GM12878 (cell line): ENCODE data around the gene SETD2. TPM values are rescaled to one million over a fixed set of nuclear protein-coding genes. Genes with fewer than 3 reads are reported as not detected.
A peak's percentile ranks its signal among the peaks of the same experiment; 100 is the strongest.

Source experiments
- ATAC-seq: fragments of 200-7000 bp; cut with Tn5 transposase; 3 replicates; pipeline ENCODE4 v1.9.1; 2020; ENCODE audit warnings: mild to moderate bottlenecking, moderate library complexity
- BruUV-seq: library from RNA; stranded (reverse); fragments of 400-500 nt; replicated peaks from 2 replicates; lab custom pipeline; 2021; lab: Mats Ljungman, UMichigan
- CTCF ChIA-PET: fragments of 300-600 bp; sonication (Branson Sonifier 250); formaldehyde crosslinking; extraction: SDS; loops from one replicate; lab custom pipeline; 2021; ENCODE audit warnings: inconsistent platforms; lab: Yijun Ruan, JAX
- POLR2A ChIA-PET: fragments of 350-600 bp; formaldehyde crosslinking; extraction: SDS; loops from one replicate; lab custom pipeline; 2021; ENCODE audit warnings: inconsistent platforms; lab: Charles Lee
- RAD21 ChIA-PET: fragments of 300-600 bp; sonication (Branson Sonifier 250); formaldehyde crosslinking; loops from one replicate; lab custom pipeline; 2023; ENCODE audit warnings: antibody characterized with exemption; ENCODE audit not compliant: unreplicated experiment; lab: Charles Lee
- SMC1A ChIA-PET: fragments of 300-600 bp; sonication (Branson Sonifier 250); formaldehyde crosslinking; loops from one replicate; lab custom pipeline; 2023; ENCODE audit not compliant: unreplicated experiment, uncharacterized antibody; lab: Charles Lee
- DNase-seq: peaks from one replicate; pipeline ENCODE4 v3.0.0-alpha.2; 2011; ENCODE audit warnings: low read depth, low spot score
- FAIRE-seq: peaks from 3 replicates; lab custom pipeline; 2011; peaks lifted over from hg19 to GRCh38; lab: Jason Lieb, UNC
- H2AFZ ChIP-seq: 2 replicates; pipeline ENCODE4 v1.6.0; 2011; ENCODE audit warnings: low read depth, low read length, control low read depth; ENCODE audit not compliant: control insufficient read depth
- H3K27ac ChIP-seq: 2 replicates; pipeline ENCODE4 v1.5.1; 2011; ENCODE audit warnings: control low read depth; ENCODE audit not compliant: control insufficient read depth, insufficient read depth
- H3K27me3 ChIP-seq, 2 experiments: replicated peaks in 1 of 2; 2 replicates each; pipeline versions ENCODE4 v1.6.0 to v1.6.1; 2011; ENCODE audit warnings: low read length in 1 of 2; ENCODE audit not compliant: control insufficient read depth in 2 of 2, insufficient read depth in 2 of 2
- H3K36me3 ChIP-seq, 2 experiments: 2 replicates each; pipeline ENCODE4 v1.5.1; 2011; ENCODE audit warnings: low read length in 1 of 2; ENCODE audit not compliant: control insufficient read depth in 2 of 2, insufficient read depth in 2 of 2
- H3K4me1 ChIP-seq: 2 replicates; pipeline ENCODE4 v1.6.1; 2011; ENCODE audit warnings: mild to moderate bottlenecking, low read length, moderate library complexity, mixed read lengths; ENCODE audit not compliant: control insufficient read depth, insufficient read depth
- H3K4me2 ChIP-seq: 2 replicates; pipeline ENCODE4 v1.6.0; 2011; ENCODE audit warnings: control low read depth; ENCODE audit not compliant: control insufficient read depth, insufficient read depth
- H3K4me3 ChIP-seq: fragments of 200-600 bp; sonication (generic); 2 replicates; pipeline ENCODE4 v1.5.1; 2016
- H3K79me2 ChIP-seq: 2 replicates; pipeline ENCODE4 v1.6.0; 2011; ENCODE audit warnings: low read length; ENCODE audit not compliant: control insufficient read depth, insufficient read depth
- H3K9ac ChIP-seq: 2 replicates; pipeline ENCODE4 v1.8.0; 2011; ENCODE audit warnings: low read length, control low read depth, mixed read lengths; ENCODE audit not compliant: control insufficient read depth, insufficient read depth
- H3K9me3 ChIP-seq: replicated peaks from 3 replicates; pipeline ENCODE4 v1.5.1; 2011; ENCODE audit warnings: mild to moderate bottlenecking, low read length; ENCODE audit not compliant: control insufficient read depth, insufficient read depth
- H4K20me1 ChIP-seq: 2 replicates; pipeline ENCODE4 v1.6.0; 2011; ENCODE audit not compliant: control insufficient read depth, insufficient read depth
- CBFB ChIP-seq: IDR thresholded peaks from 2 replicates; pipeline ENCODE4 v1.6.1; 2016; ENCODE audit warnings: antibody characterized with exemption, low read depth
- CREM ChIP-seq: IDR thresholded peaks from 2 replicates; pipeline ENCODE4 v1.6.1; 2014; ENCODE audit warnings: antibody characterized with exemption, low read depth
- EGR1 ChIP-seq, 2 experiments: IDR thresholded peaks; 1 replicate in 1 of 2; 2 replicates in 1 of 2; pipeline ENCODE4 v1.6.1; 2011 to 2012; ENCODE audit warnings: low read depth in 2 of 2, low read length in 2 of 2, borderline replicate concordance in 1 of 2, mild to moderate bottlenecking in 1 of 2, moderate library complexity in 1 of 2
- EZH2 ChIP-seq: IDR thresholded peaks from 2 replicates; pipeline ENCODE4 v1.6.1; 2012; ENCODE audit warnings: low read depth, mild to moderate bottlenecking, control low read depth, inconsistent platforms, low read length, borderline replicate concordance; ENCODE audit not compliant: control insufficient read depth
- MAX ChIP-seq: IDR thresholded peaks from 2 replicates; pipeline ENCODE4 v1.6.1; 2012; ENCODE audit warnings: low read depth, low read length, improper control_type of control experiment
- MXI1 ChIP-seq: fragments of 150-350 bp; IDR thresholded peaks from 2 replicates; pipeline ENCODE4 v1.6.1; 2011; ENCODE audit warnings: low read depth, mild to moderate bottlenecking, inconsistent platforms, low read length, improper control_type of control experiment
- NFXL1 ChIP-seq: fragments of 450-650 bp; IDR thresholded peaks from 2 replicates; pipeline ENCODE4 v1.6.1; 2017; ENCODE audit warnings: antibody characterized with exemption, mild to moderate bottlenecking, borderline replicate concordance
- NKRF ChIP-seq: fragments of 450-650 bp; conservative IDR thresholded peaks from 2 replicates; pipeline ENCODE4 v1.6.1; 2017; ENCODE audit warnings: mild to moderate bottlenecking, moderate library complexity
- NRF1 ChIP-seq: conservative IDR thresholded peaks from 2 replicates; pipeline ENCODE4 v1.6.1; 2011; ENCODE audit warnings: mild to moderate bottlenecking, low read depth, low read length, improper control_type of control experiment
- POLR2AphosphoS5 ChIP-seq: IDR thresholded peaks from 2 replicates; pipeline ENCODE4 v1.6.1; 2011; ENCODE audit warnings: mild to moderate bottlenecking, low read length, inconsistent platforms
- SIX5 ChIP-seq: IDR thresholded peaks from 2 replicates; pipeline ENCODE4 v1.6.1; 2011; ENCODE audit warnings: mild to moderate bottlenecking, low read depth, low read length, moderate library complexity; ENCODE audit not compliant: severe bottlenecking
- SP1 ChIP-seq: IDR thresholded peaks from one replicate; pipeline ENCODE4 v1.6.1; 2011; ENCODE audit warnings: low read depth, low read length
- USF2 ChIP-seq: IDR thresholded peaks from 2 replicates; pipeline ENCODE4 v1.6.1; 2011; ENCODE audit warnings: low read depth, low read length, improper control_type of control experiment, borderline replicate concordance
- ZNF274 ChIP-seq: IDR thresholded peaks from one replicate; pipeline ENCODE4 v1.8.0; 2011; ENCODE audit not compliant: insufficient read length, insufficient read depth
- WGBS: methylation state at CpG from one replicate; pipeline ENCODE4 v1.1.6; 2016; ENCODE audit warnings: low lambda C conversion rate; ENCODE audit not compliant: insufficient replicate concordance, insufficient coverage; ENCODE audit errors: missing lambda C conversion rate; 5-methylcytosine and 5-hydroxymethylcytosine counted together
- in situ Hi-C: fragments of 300-500 bp; cut with MboI; formaldehyde crosslinking; loops from 9 replicates; pipeline ENCODE4 v1.14.3; 2018; ENCODE audit warnings: mixed read lengths
- intact Hi-C: fragments of 100-400 bp; cut with micrococcal nuclease; formaldehyde crosslinking; loops from one replicate; pipeline ENCODE4 v1.14.2; 2022; ENCODE audit not compliant: unreplicated experiment
- polyA plus RNA-seq, 11 experiments: library from polyadenylated mRNA; depleted of rRNA in 4 of 11; unstranded in 6 of 11; stranded (reverse) in 5 of 11; fragments of >200 nt; fragmentation: Nextera tagmentation in 4 of 11; fragmentation: Illumina TruSeq in 1 of 11; extraction: Ambion mirVana in 4 of 11; extraction: Trizol in 1 of 11; gene quantifications; 1 replicate in 1 of 11; 2 replicates in 10 of 11; pipeline versions ENCODE4 v1.2.1 to v1.2.3, GENCODE V29; 2011 to 2016; ENCODE audit warnings: inconsistent platforms in 2 of 11, missing spikeins in 2 of 11, low read depth in 1 of 11
- total RNA-seq, 4 experiments: library from RNA; depleted of rRNA in 3 of 4; stranded (reverse); fragments of >200 nt in 3 of 4; fragmentation: Illumina TruSeq in 1 of 4; extraction: Trizol in 1 of 4; gene quantifications; 2 replicates each; pipeline versions ENCODE4 v1.2.1 to v1.2.3, GENCODE V29; 2013 to 2021
- TF ChIP-seq, protein P1 (sequence below): fragments of 450-650 bp; formaldehyde crosslinking; IDR thresholded peaks from 2 replicates; pipeline ENCODE4 v1.4.0; 2022; ENCODE audit warnings: mild to moderate bottlenecking, moderate library complexity

Gene SETD2
- total and polyA plus RNA-seq, 10 of the 15 experiments (the other 5 are each of a cell fraction or from before 2014, with no cell fraction given): 8.4 to 44.9 (median 24.5) TPM

DNA sequence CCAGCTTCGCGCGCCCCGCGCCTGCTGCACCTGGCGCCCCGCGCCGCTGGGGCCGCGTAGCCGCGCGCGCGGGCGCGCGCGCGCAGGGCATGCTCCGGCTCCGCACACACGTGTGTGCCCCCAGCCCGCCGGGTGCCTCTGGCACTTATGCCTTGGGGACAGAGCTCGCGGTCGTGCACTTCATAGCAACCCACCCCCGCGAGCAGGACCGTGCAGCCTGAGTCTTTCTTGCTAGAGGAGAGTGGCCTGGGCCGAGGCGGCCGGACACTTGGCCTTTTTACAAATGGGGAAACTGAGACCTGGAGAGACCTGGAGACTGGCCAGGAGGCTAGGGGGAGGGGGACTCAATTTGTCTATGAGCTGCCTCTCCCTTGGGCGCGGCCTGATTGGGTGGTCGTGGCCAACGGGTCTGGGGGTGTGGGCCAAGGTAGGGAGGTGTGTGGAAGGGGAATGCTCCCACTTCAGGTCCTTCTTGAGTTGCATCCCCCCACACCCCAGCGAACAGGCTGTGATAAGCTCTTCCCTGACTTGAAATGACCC lies 183.9 kb downstream of the SETD2 start:
- ATAC-seq: no peak
- intact Hi-C loops (loop anchor here (1.0 kb wide), 1 partner anchor 10 kb away; no protein-coding TSS in a partner anchor), in situ Hi-C loops (no loop called here)
- CTCF ChIA-PET: interaction anchor here (0.8 to 2.0 kb wide), 6 partner anchors 11 to 56 kb away, joined by 3 to 9 read pairs (median 4); no protein-coding TSS in a partner anchor
- BruUV-seq: no TSS peak
- H3K79me2 ChIP-seq: peaks cover 59% of the 10 kb centered on the region
- H3K9me3 ChIP-seq: no peaks in the 10 kb centered on the region
- H2AFZ ChIP-seq: peak overlapping the region; percentile 45
- H3K27me3 ChIP-seq: no peaks in the 10 kb centered on the region
- H3K27ac ChIP-seq: peak overlapping the region; percentile 61
- POLR2A ChIA-PET: interaction anchor here (0.5 to 2.4 kb wide), 17 partner anchors 9 to 400 kb away, joined by 3 to 9 read pairs (median 5); partner anchors contain the start of gene PTPN23
- H3K36me3 ChIP-seq: no peaks in the 10 kb centered on the region
- H4K20me1 ChIP-seq: no peaks in the 10 kb centered on the region
- no peak for FAIRE-seq
- H3K4me3 ChIP-seq: peak overlapping the region; percentile 96
- peak overlapping the region; percentile 92 for H3K9ac ChIP-seq
- RAD21 ChIA-PET: interaction anchor here (0.9 to 3.9 kb wide), 9 partner anchors 7 to 53 kb away, joined by 3 to 28 read pairs (median 5); no protein-coding TSS in a partner anchor
- TF ChIP-seq MXI1 (peak; percentile 67; the same call in 1 of the 2 replicates), EGR1 (IDR thresholded peaks at IDR 0.05; ENCODE audit: borderline replicate concordance in 1 of 2, low read depth in 2 of 2, low read length in 2 of 2) (no peak), NFXL1 (no peak), ZNF274 (no peak), USF2 (no peak), CREM (no peak), MAX (0 out of 2 replicates have a peak, but pooled peaks have one; percentile 6), SP1 (no peak), EZH2 (no peak), NKRF (0 out of 2 replicates have a peak, but pooled peaks have one; percentile 5), CBFB (no peak), NRF1 (no peak), SIX5 (no peak), POLR2AphosphoS5 (no peak)
- TF ChIP-seq, protein P1, sequence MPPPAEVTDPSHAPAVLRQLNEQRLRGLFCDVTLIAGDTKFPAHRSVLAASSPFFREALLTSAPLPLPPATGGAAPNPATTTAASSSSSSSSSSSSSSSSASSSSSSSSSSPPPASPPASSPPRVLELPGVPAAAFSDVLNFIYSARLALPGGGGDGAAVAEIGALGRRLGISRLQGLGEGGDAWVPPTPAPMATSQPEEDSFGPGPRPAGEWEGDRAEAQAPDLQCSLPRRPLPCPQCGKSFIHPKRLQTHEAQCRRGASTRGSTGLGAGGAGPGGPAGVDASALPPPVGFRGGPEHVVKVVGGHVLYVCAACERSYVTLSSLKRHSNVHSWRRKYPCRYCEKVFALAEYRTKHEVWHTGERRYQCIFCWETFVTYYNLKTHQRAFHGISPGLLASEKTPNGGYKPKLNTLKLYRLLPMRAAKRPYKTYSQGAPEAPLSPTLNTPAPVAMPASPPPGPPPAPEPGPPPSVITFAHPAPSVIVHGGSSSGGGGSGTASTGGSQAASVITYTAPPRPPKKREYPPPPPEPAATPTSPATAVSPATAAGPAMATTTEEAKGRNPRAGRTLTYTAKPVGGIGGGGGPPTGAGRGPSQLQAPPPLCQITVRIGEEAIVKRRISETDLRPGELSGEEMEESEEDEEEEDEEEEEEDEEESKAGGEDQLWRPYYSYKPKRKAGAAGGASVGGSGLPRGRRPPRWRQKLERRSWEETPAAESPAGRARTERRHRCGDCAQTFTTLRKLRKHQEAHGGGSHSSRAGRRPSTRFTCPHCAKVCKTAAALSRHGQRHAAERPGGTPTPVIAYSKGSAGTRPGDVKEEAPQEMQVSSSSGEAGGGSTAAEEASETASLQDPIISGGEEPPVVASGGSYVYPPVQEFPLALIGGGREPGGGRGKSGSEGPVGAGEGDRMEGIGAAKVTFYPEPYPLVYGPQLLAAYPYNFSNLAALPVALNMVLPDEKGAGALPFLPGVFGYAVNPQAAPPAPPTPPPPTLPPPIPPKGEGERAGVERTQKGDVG (CRISPR knock-in tag): no peak
- 1% methylated on average over 14 of the region's 40 CpGs for WGBS
- SMC1A ChIA-PET: interaction anchor here (1.0 to 9.6 kb wide), 5 partner anchors 15 to 185 kb away, joined by 3 to 126 read pairs (median 4); partner anchors contain the start of gene SETD2
- no peak for DNase-seq
- peak overlapping the region; percentile 98 for H3K4me2 ChIP-seq
- H3K4me1 ChIP-seq: peaks cover 22% of the 10 kb centered on the region
